Stomach smooth muscle (tissue), 2 donors: ENCODE results near the gene SNTN.

ENCODE experiments used
- H3K27ac ChIP-seq: one replicate; pipeline ENCODE4 v1.7.0; 2013; ENCODE audit warnings: mild to moderate bottlenecking, low read length, inconsistent platforms
- H3K27me3 ChIP-seq, 2 donors: one replicate each; pipeline ENCODE4 v1.7.0; 2013; ENCODE audit warnings: low read length in 2 of 2; ENCODE audit not compliant: insufficient read depth in 2 of 2, control insufficient read depth in 1 of 2
- H3K36me3 ChIP-seq, 2 donors: one replicate each; pipeline ENCODE4 v1.7.0; 2013; ENCODE audit warnings: low read length in 2 of 2; ENCODE audit not compliant: control insufficient read depth in 2 of 2, insufficient read depth in 2 of 2
- H3K4me1 ChIP-seq: one replicate; pipeline ENCODE4 v1.7.0; 2013; ENCODE audit warnings: low read length; ENCODE audit not compliant: control insufficient read depth, insufficient read depth
- H3K4me3 ChIP-seq, 2 donors: one replicate each; pipeline ENCODE4 v1.7.0; 2013; ENCODE audit warnings: low read length in 2 of 2
- H3K9ac ChIP-seq, 2 donors: one replicate each; pipeline ENCODE4 v1.7.0; 2013; ENCODE audit warnings: low read length in 2 of 2, mild to moderate bottlenecking in 1 of 2
- H3K9me3 ChIP-seq, 2 donors: one replicate each; pipeline ENCODE4 v1.7.0; 2013; ENCODE audit warnings: low read length in 2 of 2; ENCODE audit not compliant: control insufficient read depth in 2 of 2
- donor health status: healthy.
- donor health status: Pancreatic carcinoma.

The SNTN gene

DNA sequence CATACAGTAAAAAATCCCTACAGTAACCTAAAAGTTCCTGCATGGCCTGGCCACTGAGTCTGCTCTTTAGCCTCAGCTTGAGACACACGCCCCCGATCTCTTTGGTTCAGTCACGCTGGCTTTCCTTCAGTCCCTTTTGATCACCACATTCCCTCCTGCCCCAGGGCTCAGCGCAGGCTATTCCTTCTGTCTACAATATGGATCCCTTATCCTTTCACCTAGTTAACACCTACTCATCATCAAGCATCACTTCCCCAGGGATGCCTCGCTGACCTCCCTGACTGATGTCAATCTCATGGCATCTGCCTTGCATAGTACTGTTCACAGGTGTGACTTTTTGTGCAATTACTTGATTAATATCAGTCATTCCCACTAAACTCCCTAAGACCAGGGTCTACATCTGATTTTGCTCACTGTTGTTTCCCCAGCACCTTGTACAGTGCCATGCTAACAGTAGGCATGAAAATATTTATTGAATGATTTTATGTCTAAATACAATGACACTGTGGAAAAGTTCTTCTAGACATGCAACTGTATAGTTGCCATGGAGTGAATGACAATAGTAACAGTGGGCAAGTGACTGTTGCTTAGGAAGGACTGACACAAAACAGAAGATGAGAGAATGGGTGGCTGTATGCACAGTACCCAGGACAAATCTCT is at the start of gene SNTN:
SNTN (plus strand) TSS at position 610 of the 660 bp plus-strand sequence; CDS start at position 623, 13 bp downstream.
- Histone ChIP-seq H3K27me3 (no peaks in the 10 kb centered on the region), H3K36me3 (no peaks in the 10 kb centered on the region), H3K4me1 (no peaks in the 10 kb centered on the region), H3K27ac (no peak within 1 kb of the TSS), H3K4me3 (no peak within 1 kb of the TSS), H3K9me3 (peaks cover 0 to 3% of the 10 kb centered on the region in 2 donors), H3K9ac (no peak within 1 kb of the TSS)

DNA sequence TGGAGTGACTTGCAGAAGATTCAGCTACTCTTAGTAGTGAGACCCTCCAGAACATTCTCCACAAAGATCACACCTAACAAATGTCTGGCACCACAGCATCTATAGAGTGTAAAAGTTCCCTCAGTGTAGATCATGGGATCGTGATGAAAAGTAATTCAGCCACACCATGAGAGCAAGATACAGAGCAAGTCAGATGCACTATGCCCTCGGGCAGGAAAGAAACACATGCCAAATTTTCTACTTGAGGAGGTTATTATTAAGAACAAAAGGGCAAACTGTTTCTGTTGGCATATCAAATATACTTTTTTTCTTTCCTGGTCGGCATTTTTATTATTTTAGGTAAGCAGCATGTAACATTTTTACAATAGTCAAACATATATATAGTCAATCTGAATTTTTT is 44.8 kb upstream of the SNTN start:
- Histone ChIP-seq H3K4me3 (no peak overlapping the region), H3K4me1 (no peaks in the 10 kb centered on the region), H3K27ac (no peak overlapping the region), H3K27me3 (no peaks in the 10 kb centered on the region), H3K36me3 (no peaks in the 10 kb centered on the region), H3K9me3 (no peaks in the 10 kb centered on the region), H3K9ac (no peak overlapping the region)

DNA sequence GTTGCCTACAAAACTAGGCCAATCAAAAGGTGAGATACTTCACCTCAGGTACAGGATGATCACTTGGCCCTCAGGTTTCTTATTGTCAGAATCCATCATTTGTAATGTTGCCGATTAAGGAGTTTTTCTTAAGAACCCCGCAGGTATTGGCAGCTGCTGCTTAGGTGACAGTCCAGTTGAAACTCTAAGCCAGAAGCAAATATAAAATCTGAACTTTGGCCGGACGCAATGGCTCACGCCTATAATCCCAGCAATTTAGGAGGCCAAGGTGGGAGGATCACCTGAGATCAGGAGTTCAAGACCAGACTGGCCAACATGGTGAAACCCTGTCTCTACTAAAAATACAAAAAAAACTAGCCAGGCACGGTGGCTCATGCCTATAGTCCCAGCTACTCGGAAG is 43.1 kb upstream of the SNTN start:
- Histone ChIP-seq H3K27ac (no peak overlapping the region), H3K27me3 (no peaks in the 10 kb centered on the region), H3K9ac (no peak overlapping the region), H3K36me3 (no peaks in the 10 kb centered on the region), H3K9me3 (no peaks in the 10 kb centered on the region), H3K4me1 (no peaks in the 10 kb centered on the region), H3K4me3 (no peak overlapping the region)

DNA sequence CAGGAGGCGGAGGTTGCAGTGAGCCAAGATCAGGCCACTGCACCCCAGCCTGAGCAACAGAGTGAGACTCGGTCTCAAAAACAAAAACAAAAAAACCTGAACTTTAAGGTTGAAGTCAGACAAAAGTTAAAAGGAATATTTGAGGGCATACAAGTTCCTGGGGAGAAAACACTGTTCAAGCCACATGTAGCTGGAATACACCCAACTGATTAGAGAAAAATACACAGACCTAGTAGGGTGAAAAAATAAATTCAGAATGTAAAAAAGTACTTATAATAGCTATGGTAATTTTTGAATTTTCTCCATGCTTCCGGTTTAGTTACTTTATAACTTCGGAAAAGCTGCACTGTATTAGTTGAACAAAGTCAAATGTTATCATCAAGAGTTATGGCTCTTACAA is 42.6 kb upstream of the SNTN start:
- H3K36me3 ChIP-seq = no peaks in the 10 kb centered on the region
- no peak overlapping the region for H3K9ac ChIP-seq
- no peak overlapping the region for H3K27ac ChIP-seq
- no peaks in the 10 kb centered on the region for H3K27me3 ChIP-seq
- no peaks in the 10 kb centered on the region for H3K9me3 ChIP-seq
- H3K4me3 ChIP-seq = no peak overlapping the region
- no peaks in the 10 kb centered on the region for H3K4me1 ChIP-seq

DNA sequence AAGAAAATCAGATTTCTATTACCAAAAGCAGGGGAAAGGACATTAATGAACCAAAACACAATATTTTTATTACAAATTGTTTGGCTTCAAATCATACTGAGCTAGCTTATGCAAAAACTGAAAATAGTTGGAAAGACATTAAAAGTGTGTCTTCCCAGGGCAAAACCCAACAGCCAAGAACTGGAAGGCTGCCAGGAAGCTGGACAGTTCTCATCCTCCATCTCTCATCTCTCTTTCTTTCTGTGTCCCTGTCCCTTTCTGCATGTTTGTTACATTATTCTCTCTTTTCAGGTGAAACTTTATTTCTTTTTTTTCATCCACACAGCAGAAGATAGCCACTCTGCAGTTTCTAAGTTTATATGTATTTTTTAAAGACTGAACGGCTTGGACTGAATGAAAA is 41.1 kb upstream of the SNTN start:
- Histone ChIP-seq H3K4me1 (no peaks in the 10 kb centered on the region), H3K4me3 (no peak overlapping the region), H3K27me3 (no peaks in the 10 kb centered on the region)

DNA sequence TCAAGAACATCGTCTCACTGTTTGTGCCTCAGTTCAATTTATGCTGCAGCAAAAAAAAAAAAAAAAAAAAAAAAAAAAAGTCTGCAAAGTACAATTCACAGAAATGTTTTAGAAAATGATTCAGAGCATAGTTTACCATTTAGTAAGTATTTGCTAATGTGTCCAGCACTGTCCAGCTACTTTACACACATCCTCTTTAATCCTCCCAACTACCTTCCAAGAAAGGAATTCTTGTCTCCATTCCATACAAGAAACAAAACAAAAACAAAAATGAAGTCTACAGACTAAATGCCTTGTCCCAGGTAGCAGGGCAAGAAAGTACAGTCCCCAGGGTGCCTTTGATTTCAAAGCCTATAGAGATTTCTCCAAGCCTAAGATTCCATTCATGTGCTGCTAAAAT is 38.9 kb upstream of the SNTN start:
- H3K27ac ChIP-seq = no peak overlapping the region
- H3K4me3 ChIP-seq = no peak overlapping the region
- H3K9ac ChIP-seq = no peak overlapping the region
- no peaks in the 10 kb centered on the region for H3K27me3 ChIP-seq
- H3K9me3 ChIP-seq = no peaks in the 10 kb centered on the region
- no peaks in the 10 kb centered on the region for H3K4me1 ChIP-seq
- no peaks in the 10 kb centered on the region for H3K36me3 ChIP-seq

More for the DNA sequence above, 41.1 kb upstream of the SNTN start:
- Histone ChIP-seq H3K9ac (no peak overlapping the region), H3K9me3 (no peaks in the 10 kb centered on the region), H3K36me3 (no peaks in the 10 kb centered on the region), H3K27ac (no peak overlapping the region)

DNA sequence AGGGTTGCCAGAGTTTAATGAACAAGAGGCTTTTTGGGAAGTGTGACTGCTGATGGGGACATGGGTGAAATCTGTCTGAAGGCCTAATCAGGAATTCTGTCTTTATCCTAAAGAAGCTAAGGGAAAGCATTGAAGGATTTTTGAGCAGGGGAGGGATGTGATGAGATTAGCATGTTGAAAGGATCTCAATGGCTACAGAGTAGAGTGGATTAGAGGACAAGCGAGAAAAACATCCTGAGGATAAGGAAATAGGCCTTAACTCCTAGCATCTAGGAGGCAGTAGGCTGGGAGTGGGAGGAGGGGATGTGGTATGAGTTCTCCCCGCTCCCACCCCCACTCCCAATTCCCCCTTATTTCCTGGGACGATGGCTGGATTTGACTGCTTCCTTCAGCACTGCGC is 35.1 kb upstream of the SNTN start:
- Histone ChIP-seq H3K27me3 (no peaks in the 10 kb centered on the region), H3K9me3 (no peaks in the 10 kb centered on the region), H3K4me3 (no peak overlapping the region), H3K9ac (no peak overlapping the region), H3K27ac (no peak overlapping the region), H3K36me3 (no peaks in the 10 kb centered on the region), H3K4me1 (no peaks in the 10 kb centered on the region)

DNA sequence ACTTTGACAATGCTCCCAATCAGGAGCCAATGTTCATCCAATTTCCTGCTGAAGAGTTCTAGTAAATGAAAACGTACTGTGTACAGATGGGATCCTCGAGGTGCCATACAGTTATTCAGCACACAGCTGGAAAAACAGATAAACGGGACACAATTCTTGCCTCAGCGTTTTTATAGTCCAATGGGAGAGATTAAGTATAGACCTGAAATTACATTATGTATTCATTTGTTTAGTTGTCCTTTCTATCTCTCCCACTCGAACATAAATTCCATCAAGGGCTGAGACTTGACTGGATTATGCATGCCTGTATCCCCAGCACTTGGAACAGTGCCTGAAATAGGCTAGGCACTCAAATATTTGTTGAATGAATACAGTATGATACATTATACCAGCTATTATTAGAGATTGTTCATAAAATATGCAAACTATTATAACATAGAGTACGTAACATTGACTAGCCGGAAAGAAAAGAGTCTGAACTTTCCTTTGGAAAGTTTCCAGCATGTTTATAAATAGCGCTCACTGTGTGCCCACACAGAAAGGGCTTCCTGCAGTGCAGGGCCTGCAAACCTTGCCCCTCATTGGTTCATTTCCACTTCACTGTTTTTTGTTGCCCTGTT is 27.4 kb upstream of the SNTN start:
- no peaks in the 10 kb centered on the region for H3K27me3 ChIP-seq
- H3K27ac ChIP-seq = no peak overlapping the region
- no peaks in the 10 kb centered on the region for H3K9me3 ChIP-seq
- H3K36me3 ChIP-seq = no peaks in the 10 kb centered on the region
- no peak overlapping the region for H3K4me3 ChIP-seq
- no peak overlapping the region for H3K9ac ChIP-seq
- peaks cover 5% of the 10 kb centered on the region for H3K4me1 ChIP-seq

DNA sequence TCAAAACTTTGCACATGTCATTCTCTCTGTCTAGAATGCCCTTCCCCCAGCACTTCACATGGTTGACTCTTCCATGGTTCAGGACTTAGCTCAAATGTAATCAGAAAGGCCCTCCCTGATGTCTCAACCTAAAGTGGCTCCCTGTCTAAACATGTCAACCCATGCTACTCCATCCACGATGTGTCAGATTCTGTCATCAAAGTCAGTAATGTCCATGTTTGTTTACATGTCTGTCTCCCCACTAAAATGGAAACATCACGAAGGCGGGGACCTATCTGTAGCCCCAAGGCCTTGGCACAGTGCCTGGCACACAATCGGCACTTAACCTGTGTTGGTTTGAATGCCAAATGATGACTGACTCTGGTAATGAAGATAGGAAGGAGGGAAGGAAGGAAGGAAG is 20.8 kb upstream of the SNTN start:
- no peak overlapping the region for H3K4me3 ChIP-seq
- H3K4me1 ChIP-seq = no peaks in the 10 kb centered on the region
- no peaks in the 10 kb centered on the region for H3K27me3 ChIP-seq
- H3K9ac ChIP-seq = no peak overlapping the region
- H3K27ac ChIP-seq = no peak overlapping the region
- no peaks in the 10 kb centered on the region for H3K36me3 ChIP-seq
- no peaks in the 10 kb centered on the region for H3K9me3 ChIP-seq

DNA sequence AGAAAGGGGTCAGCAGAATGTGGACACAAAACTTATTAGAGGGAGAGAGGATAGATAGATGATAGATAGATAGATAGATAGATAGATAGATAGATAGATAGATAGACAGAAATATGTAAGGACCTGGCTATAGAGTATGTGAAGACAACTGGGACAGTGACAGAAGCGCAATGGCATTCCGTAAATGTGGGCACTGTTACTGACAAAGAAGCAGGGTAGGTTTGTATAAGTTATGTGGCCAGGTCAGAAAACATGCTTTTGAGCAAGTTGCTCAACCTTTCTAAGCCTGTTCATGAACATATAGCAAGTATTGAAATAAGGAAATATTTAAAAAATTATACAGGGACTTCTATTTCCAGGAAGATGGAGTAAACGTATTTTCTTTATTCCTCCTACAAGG is 17.3 kb upstream of the SNTN start:
- Histone ChIP-seq H3K36me3 (no peaks in the 10 kb centered on the region), H3K4me1 (no peaks in the 10 kb centered on the region), H3K9ac (no peak overlapping the region), H3K27me3 (no peaks in the 10 kb centered on the region), H3K4me3 (no peak overlapping the region), H3K27ac (no peak overlapping the region), H3K9me3 (no peaks in the 10 kb centered on the region)

DNA sequence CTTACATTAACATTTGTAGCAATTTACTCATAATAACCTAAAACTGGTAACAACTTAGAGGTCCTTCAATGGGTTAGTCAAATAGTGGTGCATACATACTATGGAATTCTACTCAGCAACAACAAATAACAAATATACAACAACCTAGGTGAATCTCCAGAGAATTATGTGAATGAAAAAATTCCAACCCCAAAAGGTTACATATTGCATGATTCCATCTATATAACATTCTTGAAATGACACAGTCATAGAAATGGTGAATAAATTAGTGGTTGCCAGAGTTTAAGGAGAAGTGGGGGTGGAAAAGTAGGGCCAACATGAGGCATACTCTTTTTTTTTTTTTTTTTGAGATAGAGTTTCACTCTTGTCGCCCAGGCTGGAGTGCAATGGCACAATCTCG is 12.7 kb upstream of the SNTN start:
- Histone ChIP-seq H3K36me3 (no peaks in the 10 kb centered on the region), H3K4me3 (no peak overlapping the region), H3K9ac (no peak overlapping the region), H3K9me3 (no peaks in the 10 kb centered on the region), H3K27ac (no peak overlapping the region), H3K4me1 (no peaks in the 10 kb centered on the region), H3K27me3 (no peaks in the 10 kb centered on the region)
